HG02884 (cell line): ENCODE measurements around the gene DOK3.
"Not testable (repeated sequence)": the region's sequence is repeated elsewhere in the genome, so short reads cannot be mapped to it uniquely, and the experiment has no call there.

Source experiments
- ATAC-seq: cut with Tn5 transposase; IDR thresholded peaks from one replicate; pipeline ENCODE4 v1.9.1; 2021; ENCODE audit warnings: mild to moderate bottlenecking, moderate library complexity; ENCODE audit not compliant: unreplicated experiment

The DOK3 gene

GRCh38 chr5:177498013-177498787 lies 11.4 kb downstream of the DOK3 start:
- ATAC-seq: no peak

GRCh38 chr5:177497292-177498012 lies 12.2 kb downstream of the DOK3 start, which contains the start of gene PDLIM7:
Gene PDLIM7 (minus strand): TSS chr5:177497604. CDS start chr5:177496512, 1,092 bp downstream.
- ATAC-seq: peak; percentile 67

- ATAC-seq: no peak
Measured at GRCh38 chr5:177496727-177497291, 12.8 kb downstream of the DOK3 start.

GRCh38 chr5:177496070-177496726 lies 13.4 kb downstream of the DOK3 start:
- no peak for ATAC-seq

GRCh38 chr5:177495243-177496060 lies 14.2 kb downstream of the DOK3 start:
- no peak for ATAC-seq

- ATAC-seq: no peak
Measured at GRCh38 chr5:177494346-177495195, 15.1 kb downstream of the DOK3 start.

GRCh38 chr5:177493795-177494345 lies 15.8 kb downstream of the DOK3 start:
- ATAC-seq: no peak

- ATAC-seq: no peak
Measured at GRCh38 chr5:177492841-177493240, 16.8 kb downstream of the DOK3 start.

- no peak for ATAC-seq
Measured at GRCh38 chr5:177491983-177492746, 17.5 kb downstream of the DOK3 start.

GRCh38 chr5:177491429-177491945 lies 18.1 kb downstream of the DOK3 start:
- ATAC-seq: no peak

GRCh38 chr5:177490992-177491391 lies 18.6 kb downstream of the DOK3 start:
- no peak for ATAC-seq

GRCh38 chr5:177490311-177490991 lies 19.2 kb downstream of the DOK3 start:
- no peak for ATAC-seq

- no peak for ATAC-seq
Measured at GRCh38 chr5:177489119-177489716, 20.4 kb downstream of the DOK3 start.

GRCh38 chr5:177487975-177488374 lies 21.7 kb downstream of the DOK3 start:
- no peak for ATAC-seq

- ATAC-seq: no peak
Measured at GRCh38 chr5:177487144-177487543, 22.5 kb downstream of the DOK3 start.

GRCh38 chr5:177486256-177486655 lies 23.4 kb downstream of the DOK3 start:
- no peak for ATAC-seq

GRCh38 chr5:177485753-177486152 lies 23.9 kb downstream of the DOK3 start:
- not testable (repeated sequence) for ATAC-seq
